ENCODE results near the gene FURIN.

Gene FURIN

GRCh38 chr15:90879730-90880366 lies 11.5 kb downstream of the FURIN start:
- no peak for DNase-seq (ENCODE audit: low read depth)
- no peak overlapping the region for H3K4me3 ChIP-seq (ENCODE audit: low read depth, low read length)
- no peak for TF ChIP-seq CTCF (IDR thresholded peaks at IDR 0.05; ENCODE audit: insufficient read depth, low read depth, low read length, missing control alignments)

GRCh38 chr15:90880381-90881145 lies 12.2 kb downstream of the FURIN start:
- no peak overlapping the region for H3K4me3 ChIP-seq (ENCODE audit: low read depth, low read length)
- no peak for DNase-seq (ENCODE audit: low read depth)
- TF ChIP-seq CTCF (IDR thresholded peaks at IDR 0.05; ENCODE audit: insufficient read depth, low read depth, low read length, missing control alignments), result no peak

GRCh38 chr15:90881181-90881977 lies 13.0 kb downstream of the FURIN start:
- no peak for DNase-seq (ENCODE audit: low read depth)
- TF ChIP-seq CTCF (IDR thresholded peaks at IDR 0.05; ENCODE audit: insufficient read depth, low read depth, low read length, missing control alignments), result no peak
- H3K4me3 ChIP-seq (ENCODE audit: low read depth, low read length), result no peak overlapping the region

- H3K4me3 ChIP-seq (ENCODE audit: low read depth, low read length), result no peak overlapping the region
- TF ChIP-seq CTCF (IDR thresholded peaks at IDR 0.05; ENCODE audit: insufficient read depth, low read depth, low read length, missing control alignments), result no peak
- no peak for DNase-seq (ENCODE audit: low read depth)
Observed at GRCh38 chr15:90881978-90882721, 13.8 kb downstream of the FURIN start.

GRCh38 chr15:90882781-90883525 lies 14.6 kb downstream of the FURIN start:
- no peak for TF ChIP-seq CTCF (IDR thresholded peaks at IDR 0.05; ENCODE audit: insufficient read depth, low read depth, low read length, missing control alignments)
- H3K4me3 ChIP-seq (ENCODE audit: low read depth, low read length), result no peak overlapping the region
- no peak for DNase-seq (ENCODE audit: low read depth)

GRCh38 chr15:90883526-90883975 lies 15.2 kb downstream of the FURIN start:
- no peak for DNase-seq (ENCODE audit: low read depth)
- no peak overlapping the region for H3K4me3 ChIP-seq (ENCODE audit: low read depth, low read length)
- TF ChIP-seq CTCF (IDR thresholded peaks at IDR 0.05; ENCODE audit: insufficient read depth, low read depth, low read length, missing control alignments), result no peak

All from GM12865 (cell line).